CD14-positive monocyte (primary cell): ENCODE measurements around the gene CRTC2. TPM values are rescaled to one million over a fixed set of nuclear protein-coding genes. Genes with fewer than 3 reads are reported as not detected.

Source experiments
- DNase-seq, 3 donors: peaks; one replicate each; pipeline ENCODE4 v3.0.0-alpha.2; 2011 to 2022
- H2AFZ ChIP-seq: 2 replicates; pipeline ENCODE4 v1.6.0; 2012; ENCODE audit warnings: mild to moderate bottlenecking, low read depth, low read length, inconsistent platforms; ENCODE audit not compliant: insufficient read depth, poor library complexity, severe bottlenecking
- H3K27ac ChIP-seq, 2 donors: 1 replicate in 1 of 2; 2 replicates in 1 of 2; pipeline ENCODE4 v1.5.1; 2012 to 2013; ENCODE audit warnings: low read length in 2 of 2, control low read depth in 1 of 2, inconsistent platforms in 1 of 2, low read depth in 1 of 2, mild to moderate bottlenecking in 1 of 2
- H3K27me3 ChIP-seq, 2 donors: one replicate each; pipeline versions ENCODE4 v1.6.0 to v1.6.1; 2011 to 2013; ENCODE audit warnings: low read length in 2 of 2; ENCODE audit not compliant: control insufficient read depth in 2 of 2, insufficient read depth in 2 of 2
- H3K36me3 ChIP-seq, 2 donors: replicated peaks in 1 of 2; 1 replicate in 1 of 2; 2 replicates in 1 of 2; pipeline versions ENCODE4 v1.5.1 to v1.6.1; 2012 to 2013; ENCODE audit warnings: low read length in 2 of 2, control low read depth in 1 of 2, inconsistent platforms in 1 of 2, mild to moderate bottlenecking in 1 of 2; ENCODE audit not compliant: insufficient read depth in 2 of 2, control insufficient read depth in 1 of 2
- H3K4me1 ChIP-seq, 2 donors: 1 replicate in 1 of 2; 2 replicates in 1 of 2; pipeline versions ENCODE4 v1.5.1 to v1.6.1; 2012 to 2013; ENCODE audit warnings: low read length in 2 of 2, control low read depth in 1 of 2, inconsistent platforms in 1 of 2, mild to moderate bottlenecking in 1 of 2, moderate library complexity in 1 of 2; ENCODE audit not compliant: insufficient read depth in 2 of 2, control insufficient read depth in 1 of 2
- H3K4me2 ChIP-seq: replicated peaks from 2 replicates; pipeline ENCODE3; 2012; ENCODE audit warnings: low read length, moderate library complexity, mild to moderate bottlenecking; ENCODE audit not compliant: poor library complexity, severe bottlenecking; ENCODE audit errors: extremely low read depth
- H3K4me3 ChIP-seq, 3 experiments: fragments of 200-600 bp in 1 of 3; sonication (generic) in 1 of 3; replicated peaks in 1 of 3; 1 replicate in 2 of 3; 2 replicates in 1 of 3; pipeline ENCODE4 v1.5.1; 2011 to 2013; ENCODE audit warnings: low read length in 3 of 3, mild to moderate bottlenecking in 3 of 3, control low read depth in 2 of 3, low read depth in 2 of 3, inconsistent platforms in 1 of 3, moderate library complexity in 1 of 3
- H3K79me2 ChIP-seq: 2 replicates; pipeline ENCODE4 v1.6.0; 2012; ENCODE audit warnings: mild to moderate bottlenecking, control low read depth, inconsistent platforms, low read length, moderate library complexity; ENCODE audit not compliant: insufficient read depth
- H3K9ac ChIP-seq: 2 replicates; pipeline ENCODE4 v1.6.0; 2017; ENCODE audit warnings: low read length, mild to moderate bottlenecking; ENCODE audit not compliant: insufficient read depth, poor library complexity, severe bottlenecking
- H3K9me3 ChIP-seq, 2 donors: replicated peaks in 1 of 2; 1 replicate in 1 of 2; 2 replicates in 1 of 2; pipeline versions ENCODE4 v1.5.1 to v1.6.1; 2012 to 2013; ENCODE audit warnings: low read length in 2 of 2, control low read depth in 1 of 2; ENCODE audit not compliant: control insufficient read depth in 1 of 2, insufficient read depth in 1 of 2
- H4K20me1 ChIP-seq: 2 replicates; pipeline ENCODE4 v1.6.0; 2012; ENCODE audit warnings: mild to moderate bottlenecking, low read length, control low read depth, moderate library complexity; ENCODE audit not compliant: insufficient read depth
- H3K27ac Mint-ChIP-seq, 7 donors: one replicate each; pipeline ENCODE4 v1.8.0; 2020; ENCODE audit warnings: mild to moderate bottlenecking in 7 of 7, mixed read lengths in 7 of 7, moderate library complexity in 6 of 7, inconsistent platforms in 2 of 7
- H3K27me3 Mint-ChIP-seq, 3 donors: one replicate each; pipeline ENCODE4 v1.8.0; 2021 to 2022; ENCODE audit warnings: low read depth in 3 of 3, mild to moderate bottlenecking in 3 of 3, mixed read lengths in 3 of 3, moderate library complexity in 3 of 3, inconsistent platforms in 1 of 3
- H3K36me3 Mint-ChIP-seq, 2 donors: one replicate each; pipeline ENCODE4 v1.8.0; 2020; ENCODE audit warnings: mixed read lengths in 2 of 2, inconsistent platforms in 1 of 2, mild to moderate bottlenecking in 1 of 2
- H3K4me1 Mint-ChIP-seq: one replicate; pipeline ENCODE4 v1.8.0; 2020; ENCODE audit warnings: mild to moderate bottlenecking, mixed read lengths
- H3K4me3 Mint-ChIP-seq, 2 donors: one replicate each; pipeline ENCODE4 v1.8.0; 2020; ENCODE audit warnings: mild to moderate bottlenecking in 2 of 2, mixed read lengths in 2 of 2, moderate library complexity in 1 of 2
- H3K9me3 Mint-ChIP-seq, 7 donors: one replicate each; pipeline ENCODE4 v1.8.0; 2020 to 2022; ENCODE audit warnings: mixed read lengths in 7 of 7, mild to moderate bottlenecking in 6 of 7, moderate library complexity in 6 of 7, inconsistent platforms in 2 of 7
- CTCF ChIP-seq: fragments of 200-600 bp; IDR thresholded peaks from one replicate; pipeline ENCODE4 v1.8.0; 2022; ENCODE audit warnings: antibody characterized with exemption, mild to moderate bottlenecking
- WGBS: methylation state at CpG from one replicate; pipeline ENCODE4 v1.1.5; 2013; ENCODE audit warnings: missing lambda C conversion rate; ENCODE audit not compliant: insufficient coverage; 5-methylcytosine and 5-hydroxymethylcytosine counted together
- intact Hi-C, 2 donors: fragments of 100-400 bp; cut with micrococcal nuclease; formaldehyde crosslinking; loops; one replicate each; pipeline versions ENCODE4 v1.15.0 to v1.15.1; 2023
- polyA plus RNA-seq, 3 donors: library from polyadenylated mRNA; depleted of rRNA in 1 of 3; unstranded in 2 of 3; stranded (reverse) in 1 of 3; fragments of 300-500 nt in 2 of 3; fragments of >200 nt in 1 of 3; fragmentation: Illumina TruSeq in 2 of 3; gene quantifications; 1 replicate in 2 of 3; 2 replicates in 1 of 3; pipeline ENCODE4 v1.2.3, GENCODE V29; 2012 to 2021

CRTC2 gene
- polyA plus RNA-seq, 3 donors = 13.7 to 86.0 (median 21.2) TPM

GRCh38 chr1:153968972-153969371, 10.6 kb upstream of the CRTC2 start:
- no peak overlapping the region for H3K27ac ChIP-seq
- H3K27me3 ChIP-seq = no peaks in the 10 kb centered on the region
- H4K20me1 ChIP-seq = no peaks in the 10 kb centered on the region
- no peak for DNase-seq
- TF ChIP-seq CTCF = no peak
- H3K79me2 ChIP-seq = peaks cover 34% of the 10 kb centered on the region
- Mint-ChIP-seq H3K4me3 (no peak overlapping the region), H3K36me3 (peaks cover 7 to 9% of the 10 kb centered on the region in 2 donors), H3K27ac (no peak overlapping the region), H3K4me1 (peaks cover 56% of the 10 kb centered on the region), H3K27me3 (peaks cover 2 to 4% (median 2%) of the 10 kb centered on the region in 3 donors), H3K9me3 (no peaks in the 10 kb centered on the region)
- WGBS = 96% methylated on average over 2 of the region's 2 CpGs
- H3K9me3 ChIP-seq = no peaks in the 10 kb centered on the region
- no peak overlapping the region for H3K9ac ChIP-seq
- peak overlapping the region in 1 of 3 experiments; percentile 91 for H3K4me3 ChIP-seq
- H3K4me2 ChIP-seq = no peak overlapping the region
- intact Hi-C loops = no loop called here
- H2AFZ ChIP-seq = no peak overlapping the region
- H3K36me3 ChIP-seq = peaks cover 5 to 11% of the 10 kb centered on the region in 2 donors
- H3K4me1 ChIP-seq = peaks cover 31 to 44% of the 10 kb centered on the region in 2 donors

GRCh38 chr1:153968408-153968807, 10.0 kb upstream of the CRTC2 start:
- H4K20me1 ChIP-seq = no peaks in the 10 kb centered on the region
- Mint-ChIP-seq H3K36me3 (peaks cover 2 to 4% of the 10 kb centered on the region in 2 donors), H3K4me3 (peak overlapping the region; percentile 95 to 97), H3K27me3 (peaks cover 2 to 4% (median 2%) of the 10 kb centered on the region in 3 donors), H3K4me1 (peaks cover 58% of the 10 kb centered on the region), H3K9me3 (no peaks in the 10 kb centered on the region), H3K27ac (peak overlapping the region in 2 of 7 donors; percentile 91 to 97)
- TF ChIP-seq CTCF = no peak
- peaks cover 0 to 6% of the 10 kb centered on the region in 2 donors for H3K36me3 ChIP-seq
- H3K79me2 ChIP-seq = peaks cover 40% of the 10 kb centered on the region
- peaks cover 35 to 49% of the 10 kb centered on the region in 2 donors for H3K4me1 ChIP-seq
- peak overlapping the region; percentile 96 for H2AFZ ChIP-seq
- no peak for DNase-seq
- H3K27ac ChIP-seq = peak overlapping the region in 1 of 2 donors; percentile 86
- no peaks in the 10 kb centered on the region for H3K27me3 ChIP-seq
- intact Hi-C loops = no loop called here
- H3K4me2 ChIP-seq = peak overlapping the region; percentile 92
- H3K4me3 ChIP-seq = peak overlapping the region; percentile 36 to 91 (median 81)
- H3K9me3 ChIP-seq = no peaks in the 10 kb centered on the region
- WGBS = 11% methylated on average over 8 of the region's 13 CpGs
- H3K9ac ChIP-seq = peak overlapping the region; percentile 68
